Uterus (tissue), 2 donors: ENCODE results near the gene PALD1.

ENCODE experiments used
- POLR2A ChIP-seq, 2 donors: fragments of 450-650 bp; IDR thresholded peaks; one replicate each; pipeline ENCODE4 v1.6.1; 2016; ENCODE audit warnings: antibody characterized with exemption in 2 of 2, mild to moderate bottlenecking in 1 of 2, moderate library complexity in 1 of 2
- TF ChIP-seq, protein P1 (sequence below), 4 experiments: fragments of 200-600 bp in 2 of 4; fragments of 450-650 bp in 2 of 4; sonication (generic) in 2 of 4; IDR thresholded peaks; one replicate each; pipeline ENCODE4 v1.5.1; 2016 to 2019; ENCODE audit warnings: antibody characterized with exemption in 4 of 4, mild to moderate bottlenecking in 2 of 4, moderate library complexity in 1 of 4

DNA sequence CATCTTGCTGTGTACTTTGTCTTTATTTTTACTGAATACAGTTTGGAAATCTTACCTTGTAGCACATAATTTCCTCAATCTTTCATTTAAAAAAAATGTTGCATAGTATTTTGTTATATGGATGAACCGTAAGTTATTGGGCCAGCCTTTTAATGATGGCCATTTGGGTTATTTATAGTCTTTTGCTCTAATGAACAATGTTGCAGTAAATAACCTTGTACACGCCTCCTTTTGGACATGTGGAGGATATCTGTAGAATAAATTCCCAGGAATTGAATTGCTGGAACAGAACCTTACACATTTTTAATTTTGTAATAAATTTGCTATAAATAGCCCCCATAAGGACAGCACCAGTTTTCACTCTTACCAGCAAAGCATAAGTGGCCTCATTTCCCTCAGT lies 136.6 kb downstream of the PALD1 start:
- TF ChIP-seq, protein P1, sequence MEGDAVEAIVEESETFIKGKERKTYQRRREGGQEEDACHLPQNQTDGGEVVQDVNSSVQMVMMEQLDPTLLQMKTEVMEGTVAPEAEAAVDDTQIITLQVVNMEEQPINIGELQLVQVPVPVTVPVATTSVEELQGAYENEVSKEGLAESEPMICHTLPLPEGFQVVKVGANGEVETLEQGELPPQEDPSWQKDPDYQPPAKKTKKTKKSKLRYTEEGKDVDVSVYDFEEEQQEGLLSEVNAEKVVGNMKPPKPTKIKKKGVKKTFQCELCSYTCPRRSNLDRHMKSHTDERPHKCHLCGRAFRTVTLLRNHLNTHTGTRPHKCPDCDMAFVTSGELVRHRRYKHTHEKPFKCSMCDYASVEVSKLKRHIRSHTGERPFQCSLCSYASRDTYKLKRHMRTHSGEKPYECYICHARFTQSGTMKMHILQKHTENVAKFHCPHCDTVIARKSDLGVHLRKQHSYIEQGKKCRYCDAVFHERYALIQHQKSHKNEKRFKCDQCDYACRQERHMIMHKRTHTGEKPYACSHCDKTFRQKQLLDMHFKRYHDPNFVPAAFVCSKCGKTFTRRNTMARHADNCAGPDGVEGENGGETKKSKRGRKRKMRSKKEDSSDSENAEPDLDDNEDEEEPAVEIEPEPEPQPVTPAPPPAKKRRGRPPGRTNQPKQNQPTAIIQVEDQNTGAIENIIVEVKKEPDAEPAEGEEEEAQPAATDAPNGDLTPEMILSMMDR (IDR thresholded peaks at IDR 0.05), result no peak
- no peak for TF ChIP-seq POLR2A (IDR thresholded peaks at IDR 0.05)
